GM12878 (cell line): ENCODE results near the gene U2AF2. TPM values are rescaled to one million over a fixed set of nuclear protein-coding genes. Genes with fewer than 3 reads are reported as not detected.

Source experiments
- ATAC-seq: fragments of 200-7000 bp; cut with Tn5 transposase; 3 replicates; pipeline ENCODE4 v1.9.1; 2020; ENCODE audit warnings: mild to moderate bottlenecking, moderate library complexity
- BruUV-seq: library from RNA; stranded (reverse); fragments of 400-500 nt; replicated peaks from 2 replicates; lab custom pipeline; 2021; lab: Mats Ljungman, UMichigan
- CTCF ChIA-PET: fragments of 300-600 bp; sonication (Branson Sonifier 250); formaldehyde crosslinking; extraction: SDS; loops from one replicate; lab custom pipeline; 2021; ENCODE audit warnings: inconsistent platforms; lab: Yijun Ruan, JAX
- POLR2A ChIA-PET: fragments of 350-600 bp; formaldehyde crosslinking; extraction: SDS; loops from one replicate; lab custom pipeline; 2021; ENCODE audit warnings: inconsistent platforms; lab: Charles Lee
- RAD21 ChIA-PET: fragments of 300-600 bp; sonication (Branson Sonifier 250); formaldehyde crosslinking; loops from one replicate; lab custom pipeline; 2023; ENCODE audit warnings: antibody characterized with exemption; ENCODE audit not compliant: unreplicated experiment; lab: Charles Lee
- SMC1A ChIA-PET: fragments of 300-600 bp; sonication (Branson Sonifier 250); formaldehyde crosslinking; loops from one replicate; lab custom pipeline; 2023; ENCODE audit not compliant: unreplicated experiment, uncharacterized antibody; lab: Charles Lee
- DNase-seq: peaks from one replicate; pipeline ENCODE4 v3.0.0-alpha.2; 2011; ENCODE audit warnings: low read depth, low spot score
- FAIRE-seq: peaks from 3 replicates; lab custom pipeline; 2011; peaks lifted over from hg19 to GRCh38; lab: Jason Lieb, UNC
- H2AFZ ChIP-seq: 2 replicates; pipeline ENCODE4 v1.6.0; 2011; ENCODE audit warnings: low read depth, low read length, control low read depth; ENCODE audit not compliant: control insufficient read depth
- H3K27ac ChIP-seq: 2 replicates; pipeline ENCODE4 v1.5.1; 2011; ENCODE audit warnings: control low read depth; ENCODE audit not compliant: control insufficient read depth, insufficient read depth
- H3K27me3 ChIP-seq, 2 experiments: replicated peaks in 1 of 2; 2 replicates each; pipeline versions ENCODE4 v1.6.0 to v1.6.1; 2011; ENCODE audit warnings: low read length in 1 of 2; ENCODE audit not compliant: control insufficient read depth in 2 of 2, insufficient read depth in 2 of 2
- H3K36me3 ChIP-seq, 2 experiments: 2 replicates each; pipeline ENCODE4 v1.5.1; 2011; ENCODE audit warnings: low read length in 1 of 2; ENCODE audit not compliant: control insufficient read depth in 2 of 2, insufficient read depth in 2 of 2
- H3K4me1 ChIP-seq: 2 replicates; pipeline ENCODE4 v1.6.1; 2011; ENCODE audit warnings: mild to moderate bottlenecking, low read length, moderate library complexity, mixed read lengths; ENCODE audit not compliant: control insufficient read depth, insufficient read depth
- H3K4me2 ChIP-seq: 2 replicates; pipeline ENCODE4 v1.6.0; 2011; ENCODE audit warnings: control low read depth; ENCODE audit not compliant: control insufficient read depth, insufficient read depth
- H3K4me3 ChIP-seq: fragments of 200-600 bp; sonication (generic); 2 replicates; pipeline ENCODE4 v1.5.1; 2016
- H3K79me2 ChIP-seq: 2 replicates; pipeline ENCODE4 v1.6.0; 2011; ENCODE audit warnings: low read length; ENCODE audit not compliant: control insufficient read depth, insufficient read depth
- H3K9ac ChIP-seq: 2 replicates; pipeline ENCODE4 v1.8.0; 2011; ENCODE audit warnings: low read length, control low read depth, mixed read lengths; ENCODE audit not compliant: control insufficient read depth, insufficient read depth
- H3K9me3 ChIP-seq: replicated peaks from 3 replicates; pipeline ENCODE4 v1.5.1; 2011; ENCODE audit warnings: mild to moderate bottlenecking, low read length; ENCODE audit not compliant: control insufficient read depth, insufficient read depth
- H4K20me1 ChIP-seq: 2 replicates; pipeline ENCODE4 v1.6.0; 2011; ENCODE audit not compliant: control insufficient read depth, insufficient read depth
- BACH1 ChIP-seq: fragments of 450-650 bp; IDR thresholded peaks from 2 replicates; pipeline ENCODE4 v1.6.1; 2017; ENCODE audit warnings: mild to moderate bottlenecking, borderline replicate concordance
- EGR1 ChIP-seq, 2 experiments: IDR thresholded peaks; 1 replicate in 1 of 2; 2 replicates in 1 of 2; pipeline ENCODE4 v1.6.1; 2011 to 2012; ENCODE audit warnings: low read depth in 2 of 2, low read length in 2 of 2, borderline replicate concordance in 1 of 2, mild to moderate bottlenecking in 1 of 2, moderate library complexity in 1 of 2
- FOXM1 ChIP-seq: IDR thresholded peaks from 2 replicates; pipeline ENCODE4 v1.6.1; 2012; ENCODE audit warnings: low read depth, mild to moderate bottlenecking, inconsistent platforms, low read length, moderate library complexity
- HDAC2 ChIP-seq: fragments of 200-600 bp; sonication (generic); IDR thresholded peaks from 2 replicates; pipeline ENCODE4 v1.6.1; 2017
- HDAC6 ChIP-seq: fragments of 200-600 bp; sonication (generic); IDR thresholded peaks from one replicate; pipeline ENCODE4 v1.8.0; 2017; ENCODE audit warnings: antibody characterized with exemption; ENCODE audit not compliant: unreplicated experiment
- NFYA ChIP-seq: IDR thresholded peaks from 2 replicates; pipeline ENCODE4 v1.6.1; 2011; ENCODE audit warnings: low read depth, mild to moderate bottlenecking, low read length, improper control_type of control experiment, borderline replicate concordance
- PML ChIP-seq: IDR thresholded peaks from 2 replicates; pipeline ENCODE4 v1.6.1; 2012; ENCODE audit warnings: low read length, inconsistent platforms
- POLR2A ChIP-seq: IDR thresholded peaks from 2 replicates; pipeline ENCODE4 v1.6.1; 2011; ENCODE audit warnings: low read depth, mild to moderate bottlenecking, low read length
- POLR2AphosphoS5 ChIP-seq: IDR thresholded peaks from 2 replicates; pipeline ENCODE4 v1.6.1; 2011; ENCODE audit warnings: mild to moderate bottlenecking, low read length, inconsistent platforms
- POU2F2 ChIP-seq: IDR thresholded peaks from 3 replicates; pipeline ENCODE4 v1.6.1; 2011; ENCODE audit warnings: low read depth, mild to moderate bottlenecking, low read length, borderline replicate concordance
- RAD51 ChIP-seq: fragments of 450-650 bp; IDR thresholded peaks from 2 replicates; pipeline ENCODE4 v1.6.1; 2016; ENCODE audit warnings: moderate library complexity, mild to moderate bottlenecking, inconsistent platforms
- RFX5 ChIP-seq: IDR thresholded peaks from 2 replicates; pipeline ENCODE4 v1.6.1; 2011; ENCODE audit warnings: low read depth, low read length, improper control_type of control experiment
- TAF1 ChIP-seq: IDR thresholded peaks from 2 replicates; pipeline ENCODE4 v1.6.1; 2011; ENCODE audit warnings: mild to moderate bottlenecking, low read depth, low read length, borderline replicate concordance
- TBL1XR1 ChIP-seq: IDR thresholded peaks from 2 replicates; pipeline ENCODE4 v1.6.1; 2012; ENCODE audit warnings: low read depth, low read length, improper control_type of control experiment
- YBX1 ChIP-seq: fragments of 450-650 bp; IDR thresholded peaks from 2 replicates; pipeline ENCODE4 v1.6.1; 2016; ENCODE audit warnings: antibody characterized with exemption
- WGBS: methylation state at CpG from one replicate; pipeline ENCODE4 v1.1.6; 2016; ENCODE audit warnings: low lambda C conversion rate; ENCODE audit not compliant: insufficient replicate concordance, insufficient coverage; ENCODE audit errors: missing lambda C conversion rate; 5-methylcytosine and 5-hydroxymethylcytosine counted together
- in situ Hi-C: fragments of 300-500 bp; cut with MboI; formaldehyde crosslinking; loops from 9 replicates; pipeline ENCODE4 v1.14.3; 2018; ENCODE audit warnings: mixed read lengths
- intact Hi-C: fragments of 100-400 bp; cut with micrococcal nuclease; formaldehyde crosslinking; loops from one replicate; pipeline ENCODE4 v1.14.2; 2022; ENCODE audit not compliant: unreplicated experiment
- polyA plus RNA-seq, 11 experiments: library from polyadenylated mRNA; depleted of rRNA in 4 of 11; unstranded in 6 of 11; stranded (reverse) in 5 of 11; fragments of >200 nt; fragmentation: Nextera tagmentation in 4 of 11; fragmentation: Illumina TruSeq in 1 of 11; extraction: Ambion mirVana in 4 of 11; extraction: Trizol in 1 of 11; gene quantifications; 1 replicate in 1 of 11; 2 replicates in 10 of 11; pipeline versions ENCODE4 v1.2.1 to v1.2.3, GENCODE V29; 2011 to 2016; ENCODE audit warnings: inconsistent platforms in 2 of 11, missing spikeins in 2 of 11, low read depth in 1 of 11
- total RNA-seq, 4 experiments: library from RNA; depleted of rRNA in 3 of 4; stranded (reverse); fragments of >200 nt in 3 of 4; fragmentation: Illumina TruSeq in 1 of 4; extraction: Trizol in 1 of 4; gene quantifications; 2 replicates each; pipeline versions ENCODE4 v1.2.1 to v1.2.3, GENCODE V29; 2013 to 2021

The U2AF2 gene
- total and polyA plus RNA-seq, 10 of the 15 experiments (the other 5 are each of a cell fraction or from before 2014, with no cell fraction given), result 3.0 to 338 (median 130) TPM

DNA sequence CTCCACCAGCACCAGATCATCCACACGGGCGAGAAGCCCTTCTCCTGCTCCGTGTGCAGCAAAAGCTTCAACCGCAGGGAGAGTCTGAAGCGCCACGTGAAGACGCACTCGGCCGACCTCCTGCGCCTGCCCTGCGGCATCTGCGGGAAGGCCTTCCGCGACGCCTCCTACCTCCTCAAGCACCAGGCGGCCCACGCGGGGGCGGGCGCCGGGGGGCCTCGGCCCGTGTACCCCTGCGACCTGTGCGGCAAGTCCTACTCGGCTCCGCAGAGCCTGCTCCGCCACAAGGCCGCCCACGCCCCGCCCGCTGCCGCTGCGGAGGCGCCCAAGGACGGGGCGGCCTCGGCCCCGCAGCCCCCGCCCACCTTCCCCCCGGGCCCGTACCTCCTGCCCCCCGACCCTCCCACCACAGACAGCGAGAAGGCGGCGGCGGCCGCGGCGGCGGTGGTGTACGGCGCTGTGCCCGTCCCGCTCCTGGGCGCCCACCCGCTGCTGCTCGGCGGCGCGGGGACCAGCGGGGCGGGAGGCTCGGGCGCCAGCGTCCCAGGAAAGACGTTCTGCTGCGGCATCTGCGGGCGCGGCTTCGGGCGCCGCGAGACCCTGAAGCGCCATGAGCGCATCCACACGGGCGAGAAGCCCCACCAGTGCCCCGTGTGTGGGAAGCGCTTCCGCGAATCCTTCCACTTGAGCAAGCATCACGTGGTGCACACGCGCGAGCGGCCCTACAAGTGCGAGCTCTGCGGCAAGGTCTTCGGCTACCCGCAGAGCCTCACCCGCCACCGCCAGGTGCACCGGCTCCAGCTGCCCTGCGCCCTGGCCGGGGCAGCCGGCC lies 39.9 kb upstream of the U2AF2 start:
- intact Hi-C loops, result no loop called here
- ChIA-PET RAD21 (no interaction called here), SMC1A (no interaction called here), POLR2A (no interaction called here), CTCF (no interaction called here)
- H3K4me2 ChIP-seq, result no peak overlapping the region
- 99% methylated on average over 45 of the region's 98 CpGs for WGBS
- H3K4me3 ChIP-seq, result no peak overlapping the region
- H3K27me3 ChIP-seq, result no peaks in the 10 kb centered on the region
- peaks cover 8 to 12% of the 10 kb centered on the region in 2 experiments for H3K36me3 ChIP-seq
- H3K9me3 ChIP-seq, result no peaks in the 10 kb centered on the region; the same call in 1 of the 3 replicates
- in situ Hi-C loops, result no loop called here
- DNase-seq (no peak), ATAC-seq (no peak), FAIRE-seq (no peak)
- no TSS peak for BruUV-seq
- peaks cover 4% of the 10 kb centered on the region; the same call in 1 of the 2 replicates for H3K79me2 ChIP-seq
- peaks cover 4% of the 10 kb centered on the region for H3K4me1 ChIP-seq
- no peak overlapping the region for H2AFZ ChIP-seq
- TF ChIP-seq HDAC2 (no peak), RFX5 (no peak), POU2F2 (no peak), POLR2A (no peak; the same call in 1 of the 2 replicates), POLR2AphosphoS5 (no peak)
- no peak overlapping the region for H3K9ac ChIP-seq
- H3K27ac ChIP-seq, result no peak overlapping the region
- H4K20me1 ChIP-seq, result peaks cover 3% of the 10 kb centered on the region; the same call in 1 of the 2 replicates

DNA sequence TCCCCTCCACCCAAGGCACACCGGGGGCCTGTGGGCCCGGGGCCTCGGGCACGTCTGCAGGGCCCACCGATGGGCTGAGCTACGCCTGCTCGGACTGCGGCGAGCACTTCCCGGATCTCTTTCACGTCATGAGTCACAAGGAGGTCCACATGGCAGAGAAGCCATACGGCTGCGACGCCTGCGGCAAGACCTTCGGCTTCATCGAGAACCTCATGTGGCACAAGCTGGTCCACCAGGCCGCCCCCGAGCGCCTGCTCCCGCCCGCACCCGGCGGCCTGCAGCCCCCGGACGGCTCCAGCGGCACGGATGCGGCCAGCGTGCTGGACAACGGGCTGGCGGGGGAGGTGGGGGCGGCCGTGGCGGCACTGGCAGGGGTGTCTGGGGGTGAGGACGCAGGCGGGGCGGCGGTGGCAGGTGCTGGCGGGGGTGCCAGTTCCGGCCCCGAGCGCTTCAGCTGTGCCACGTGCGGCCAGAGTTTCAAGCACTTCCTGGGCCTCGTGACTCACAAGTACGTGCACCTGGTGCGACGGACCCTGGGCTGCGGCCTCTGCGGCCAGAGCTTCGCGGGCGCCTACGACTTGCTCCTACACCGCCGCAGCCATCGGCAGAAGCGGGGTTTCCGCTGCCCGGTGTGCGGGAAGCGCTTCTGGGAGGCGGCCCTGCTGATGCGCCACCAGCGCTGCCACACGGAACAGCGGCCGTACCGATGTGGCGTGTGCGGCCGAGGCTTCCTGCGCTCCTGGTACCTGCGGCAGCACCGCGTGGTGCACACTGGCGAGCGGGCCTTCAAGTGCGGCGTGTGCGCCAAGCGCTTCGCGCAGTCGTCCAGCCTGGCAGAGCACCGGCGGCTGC lies 39.1 kb upstream of the U2AF2 start:
- 99% methylated on average over 65 of the region's 88 CpGs for WGBS
- intact Hi-C loops (no loop called here), in situ Hi-C loops (no loop called here)
- Histone ChIP-seq H3K36me3 (peaks cover 3 to 12% of the 10 kb centered on the region in 2 experiments; a peak in 3 of 4 replicates), H3K27ac (no peak overlapping the region), H2AFZ (no peak overlapping the region), H3K9ac (no peak overlapping the region), H3K27me3 (no peaks in the 10 kb centered on the region), H3K9me3 (no peaks in the 10 kb centered on the region; the same call in 1 of the 3 replicates), H4K20me1 (peaks cover 3% of the 10 kb centered on the region; the same call in 1 of the 2 replicates), H3K4me2 (no peak overlapping the region), H3K4me3 (no peak overlapping the region), H3K79me2 (peaks cover 3% of the 10 kb centered on the region; the same call in 1 of the 2 replicates), H3K4me1 (peaks cover 4% of the 10 kb centered on the region)
- DNase-seq (no peak), ATAC-seq (no peak), FAIRE-seq (no peak)
- ChIA-PET CTCF (no interaction called here), SMC1A (no interaction called here), RAD21 (no interaction called here), POLR2A (no interaction called here)
- no TSS peak for BruUV-seq
- TF ChIP-seq RAD51, result no peak
- no peak for TF ChIP-seq PML
- TF ChIP-seq NFYA, result no peak
- no peak for TF ChIP-seq TBL1XR1
- no peak for TF ChIP-seq HDAC6
- TF ChIP-seq TAF1, result no peak
- TF ChIP-seq YBX1, result no peak
- no peak for TF ChIP-seq FOXM1
- no peak for TF ChIP-seq EGR1 (IDR thresholded peaks at IDR 0.05; ENCODE audit: borderline replicate concordance in 1 of 2, low read depth in 2 of 2, low read length in 2 of 2)
- TF ChIP-seq BACH1, result no peak
